GM12878 (cell line): ENCODE results near the gene EBLN1. TPM values are rescaled to one million over a fixed set of nuclear protein-coding genes. Genes with fewer than 3 reads are reported as not detected.

Experiments
- ATAC-seq: fragments of 200-7000 bp; cut with Tn5 transposase; 3 replicates; pipeline ENCODE4 v1.9.1; 2020; ENCODE audit warnings: mild to moderate bottlenecking, moderate library complexity
- BruUV-seq: library from RNA; stranded (reverse); fragments of 400-500 nt; replicated peaks from 2 replicates; lab custom pipeline; 2021; lab: Mats Ljungman, UMichigan
- CTCF ChIA-PET: fragments of 300-600 bp; sonication (Branson Sonifier 250); formaldehyde crosslinking; extraction: SDS; loops from one replicate; lab custom pipeline; 2021; ENCODE audit warnings: inconsistent platforms; lab: Yijun Ruan, JAX
- POLR2A ChIA-PET: fragments of 350-600 bp; formaldehyde crosslinking; extraction: SDS; loops from one replicate; lab custom pipeline; 2021; ENCODE audit warnings: inconsistent platforms; lab: Charles Lee
- RAD21 ChIA-PET: fragments of 300-600 bp; sonication (Branson Sonifier 250); formaldehyde crosslinking; loops from one replicate; lab custom pipeline; 2023; ENCODE audit warnings: antibody characterized with exemption; ENCODE audit not compliant: unreplicated experiment; lab: Charles Lee
- SMC1A ChIA-PET: fragments of 300-600 bp; sonication (Branson Sonifier 250); formaldehyde crosslinking; loops from one replicate; lab custom pipeline; 2023; ENCODE audit not compliant: unreplicated experiment, uncharacterized antibody; lab: Charles Lee
- DNase-seq: peaks from one replicate; pipeline ENCODE4 v3.0.0-alpha.2; 2011; ENCODE audit warnings: low read depth, low spot score
- FAIRE-seq: peaks from 3 replicates; lab custom pipeline; 2011; peaks lifted over from hg19 to GRCh38; lab: Jason Lieb, UNC
- H2AFZ ChIP-seq: 2 replicates; pipeline ENCODE4 v1.6.0; 2011; ENCODE audit warnings: low read depth, low read length, control low read depth; ENCODE audit not compliant: control insufficient read depth
- H3K27ac ChIP-seq: 2 replicates; pipeline ENCODE4 v1.5.1; 2011; ENCODE audit warnings: control low read depth; ENCODE audit not compliant: control insufficient read depth, insufficient read depth
- H3K27me3 ChIP-seq, 2 experiments: replicated peaks in 1 of 2; 2 replicates each; pipeline versions ENCODE4 v1.6.0 to v1.6.1; 2011; ENCODE audit warnings: low read length in 1 of 2; ENCODE audit not compliant: control insufficient read depth in 2 of 2, insufficient read depth in 2 of 2
- H3K36me3 ChIP-seq, 2 experiments: 2 replicates each; pipeline ENCODE4 v1.5.1; 2011; ENCODE audit warnings: low read length in 1 of 2; ENCODE audit not compliant: control insufficient read depth in 2 of 2, insufficient read depth in 2 of 2
- H3K4me1 ChIP-seq: 2 replicates; pipeline ENCODE4 v1.6.1; 2011; ENCODE audit warnings: mild to moderate bottlenecking, low read length, moderate library complexity, mixed read lengths; ENCODE audit not compliant: control insufficient read depth, insufficient read depth
- H3K4me2 ChIP-seq: 2 replicates; pipeline ENCODE4 v1.6.0; 2011; ENCODE audit warnings: control low read depth; ENCODE audit not compliant: control insufficient read depth, insufficient read depth
- H3K4me3 ChIP-seq: fragments of 200-600 bp; sonication (generic); 2 replicates; pipeline ENCODE4 v1.5.1; 2016
- H3K79me2 ChIP-seq: 2 replicates; pipeline ENCODE4 v1.6.0; 2011; ENCODE audit warnings: low read length; ENCODE audit not compliant: control insufficient read depth, insufficient read depth
- H3K9ac ChIP-seq: 2 replicates; pipeline ENCODE4 v1.8.0; 2011; ENCODE audit warnings: low read length, control low read depth, mixed read lengths; ENCODE audit not compliant: control insufficient read depth, insufficient read depth
- H3K9me3 ChIP-seq: replicated peaks from 3 replicates; pipeline ENCODE4 v1.5.1; 2011; ENCODE audit warnings: mild to moderate bottlenecking, low read length; ENCODE audit not compliant: control insufficient read depth, insufficient read depth
- H4K20me1 ChIP-seq: 2 replicates; pipeline ENCODE4 v1.6.0; 2011; ENCODE audit not compliant: control insufficient read depth, insufficient read depth
- BRCA1 ChIP-seq: IDR thresholded peaks from 2 replicates; pipeline ENCODE4 v1.6.1; 2011; ENCODE audit warnings: low read depth, low read length, improper control_type of control experiment
- NBN ChIP-seq: fragments of 450-650 bp; IDR thresholded peaks from 2 replicates; pipeline ENCODE4 v1.6.1; 2016
- NFIC ChIP-seq: IDR thresholded peaks from 2 replicates; pipeline ENCODE4 v1.6.1; 2012; ENCODE audit warnings: low read depth, mild to moderate bottlenecking, inconsistent platforms, low read length, moderate library complexity
- TAF1 ChIP-seq: IDR thresholded peaks from 2 replicates; pipeline ENCODE4 v1.6.1; 2011; ENCODE audit warnings: mild to moderate bottlenecking, low read depth, low read length, borderline replicate concordance
- TARDBP ChIP-seq: IDR thresholded peaks from 2 replicates; pipeline ENCODE4 v1.6.1; 2016; ENCODE audit warnings: borderline replicate concordance
- TBL1XR1 ChIP-seq: IDR thresholded peaks from 2 replicates; pipeline ENCODE4 v1.6.1; 2012; ENCODE audit warnings: low read depth, low read length, improper control_type of control experiment
- ZNF207 ChIP-seq: fragments of 450-650 bp; IDR thresholded peaks from 2 replicates; pipeline ENCODE4 v1.6.1; 2014; ENCODE audit warnings: antibody characterized with exemption, mild to moderate bottlenecking, borderline replicate concordance
- ZNF384 ChIP-seq: IDR thresholded peaks from 2 replicates; pipeline ENCODE4 v1.6.1; 2012; ENCODE audit warnings: low read depth, mild to moderate bottlenecking, low read length, improper control_type of control experiment, borderline replicate concordance
- WGBS: methylation state at CpG from one replicate; pipeline ENCODE4 v1.1.6; 2016; ENCODE audit warnings: low lambda C conversion rate; ENCODE audit not compliant: insufficient replicate concordance, insufficient coverage; ENCODE audit errors: missing lambda C conversion rate; 5-methylcytosine and 5-hydroxymethylcytosine counted together
- in situ Hi-C: fragments of 300-500 bp; cut with MboI; formaldehyde crosslinking; loops from 9 replicates; pipeline ENCODE4 v1.14.3; 2018; ENCODE audit warnings: mixed read lengths
- intact Hi-C: fragments of 100-400 bp; cut with micrococcal nuclease; formaldehyde crosslinking; loops from one replicate; pipeline ENCODE4 v1.14.2; 2022; ENCODE audit not compliant: unreplicated experiment
- polyA plus RNA-seq, 11 experiments: library from polyadenylated mRNA; depleted of rRNA in 4 of 11; unstranded in 6 of 11; stranded (reverse) in 5 of 11; fragments of >200 nt; fragmentation: Nextera tagmentation in 4 of 11; fragmentation: Illumina TruSeq in 1 of 11; extraction: Ambion mirVana in 4 of 11; extraction: Trizol in 1 of 11; gene quantifications; 1 replicate in 1 of 11; 2 replicates in 10 of 11; pipeline versions ENCODE4 v1.2.1 to v1.2.3, GENCODE V29; 2011 to 2016; ENCODE audit warnings: inconsistent platforms in 2 of 11, missing spikeins in 2 of 11, low read depth in 1 of 11
- total RNA-seq, 4 experiments: library from RNA; depleted of rRNA in 3 of 4; stranded (reverse); fragments of >200 nt in 3 of 4; fragmentation: Illumina TruSeq in 1 of 4; extraction: Trizol in 1 of 4; gene quantifications; 2 replicates each; pipeline versions ENCODE4 v1.2.1 to v1.2.3, GENCODE V29; 2013 to 2021
- TF ChIP-seq, protein P1 (sequence below): IDR thresholded peaks from 2 replicates; pipeline ENCODE4 v1.6.1; 2012; ENCODE audit warnings: improper control_type of control experiment, low read depth, low read length; ENCODE audit not compliant: insufficient replicate concordance
- TF ChIP-seq, protein P2 (sequence below): fragments of 150-350 bp; IDR thresholded peaks from 2 replicates; pipeline ENCODE4 v1.6.1; 2016; ENCODE audit warnings: low read depth, low read length

EBLN1 gene
- total and polyA plus RNA-seq, 10 of the 15 experiments (the other 5 are each of a cell fraction or from before 2014, with no cell fraction given) = not detected

- TF ChIP-seq, protein P1, sequence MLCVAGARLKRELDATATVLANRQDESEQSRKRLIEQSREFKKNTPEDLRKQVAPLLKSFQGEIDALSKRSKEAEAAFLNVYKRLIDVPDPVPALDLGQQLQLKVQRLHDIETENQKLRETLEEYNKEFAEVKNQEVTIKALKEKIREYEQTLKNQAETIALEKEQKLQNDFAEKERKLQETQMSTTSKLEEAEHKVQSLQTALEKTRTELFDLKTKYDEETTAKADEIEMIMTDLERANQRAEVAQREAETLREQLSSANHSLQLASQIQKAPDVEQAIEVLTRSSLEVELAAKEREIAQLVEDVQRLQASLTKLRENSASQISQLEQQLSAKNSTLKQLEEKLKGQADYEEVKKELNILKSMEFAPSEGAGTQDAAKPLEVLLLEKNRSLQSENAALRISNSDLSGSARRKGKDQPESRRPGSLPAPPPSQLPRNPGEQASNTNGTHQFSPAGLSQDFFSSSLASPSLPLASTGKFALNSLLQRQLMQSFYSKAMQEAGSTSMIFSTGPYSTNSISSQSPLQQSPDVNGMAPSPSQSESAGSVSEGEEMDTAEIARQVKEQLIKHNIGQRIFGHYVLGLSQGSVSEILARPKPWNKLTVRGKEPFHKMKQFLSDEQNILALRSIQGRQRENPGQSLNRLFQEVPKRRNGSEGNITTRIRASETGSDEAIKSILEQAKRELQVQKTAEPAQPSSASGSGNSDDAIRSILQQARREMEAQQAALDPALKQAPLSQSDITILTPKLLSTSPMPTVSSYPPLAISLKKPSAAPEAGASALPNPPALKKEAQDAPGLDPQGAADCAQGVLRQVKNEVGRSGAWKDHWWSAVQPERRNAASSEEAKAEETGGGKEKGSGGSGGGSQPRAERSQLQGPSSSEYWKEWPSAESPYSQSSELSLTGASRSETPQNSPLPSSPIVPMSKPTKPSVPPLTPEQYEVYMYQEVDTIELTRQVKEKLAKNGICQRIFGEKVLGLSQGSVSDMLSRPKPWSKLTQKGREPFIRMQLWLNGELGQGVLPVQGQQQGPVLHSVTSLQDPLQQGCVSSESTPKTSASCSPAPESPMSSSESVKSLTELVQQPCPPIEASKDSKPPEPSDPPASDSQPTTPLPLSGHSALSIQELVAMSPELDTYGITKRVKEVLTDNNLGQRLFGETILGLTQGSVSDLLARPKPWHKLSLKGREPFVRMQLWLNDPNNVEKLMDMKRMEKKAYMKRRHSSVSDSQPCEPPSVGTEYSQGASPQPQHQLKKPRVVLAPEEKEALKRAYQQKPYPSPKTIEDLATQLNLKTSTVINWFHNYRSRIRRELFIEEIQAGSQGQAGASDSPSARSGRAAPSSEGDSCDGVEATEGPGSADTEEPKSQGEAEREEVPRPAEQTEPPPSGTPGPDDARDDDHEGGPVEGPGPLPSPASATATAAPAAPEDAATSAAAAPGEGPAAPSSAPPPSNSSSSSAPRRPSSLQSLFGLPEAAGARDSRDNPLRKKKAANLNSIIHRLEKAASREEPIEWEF = no peak
Observed at GRCh38 chr10:22246680-22247391, 29.0 kb upstream of the EBLN1 start (continued).

GRCh38 chr10:22245567-22245966 is 27.8 kb upstream of the EBLN1 start:
- no TSS peak for BruUV-seq
- FAIRE-seq = no peak
- H3K36me3 ChIP-seq = no peaks in the 10 kb centered on the region
- no peak overlapping the region for H3K27ac ChIP-seq
- WGBS = 50% methylated on average over 2 of the region's 2 CpGs
- CTCF ChIA-PET = no interaction called here
- TF ChIP-seq TAF1 = no peak
- no peak for TF ChIP-seq ZNF207
- no peak for TF ChIP-seq TBL1XR1
- TF ChIP-seq BRCA1 = no peak
- no peak for TF ChIP-seq NBN
- TF ChIP-seq TARDBP = no peak
- no peak for TF ChIP-seq ZNF384
- TF ChIP-seq, protein P2, sequence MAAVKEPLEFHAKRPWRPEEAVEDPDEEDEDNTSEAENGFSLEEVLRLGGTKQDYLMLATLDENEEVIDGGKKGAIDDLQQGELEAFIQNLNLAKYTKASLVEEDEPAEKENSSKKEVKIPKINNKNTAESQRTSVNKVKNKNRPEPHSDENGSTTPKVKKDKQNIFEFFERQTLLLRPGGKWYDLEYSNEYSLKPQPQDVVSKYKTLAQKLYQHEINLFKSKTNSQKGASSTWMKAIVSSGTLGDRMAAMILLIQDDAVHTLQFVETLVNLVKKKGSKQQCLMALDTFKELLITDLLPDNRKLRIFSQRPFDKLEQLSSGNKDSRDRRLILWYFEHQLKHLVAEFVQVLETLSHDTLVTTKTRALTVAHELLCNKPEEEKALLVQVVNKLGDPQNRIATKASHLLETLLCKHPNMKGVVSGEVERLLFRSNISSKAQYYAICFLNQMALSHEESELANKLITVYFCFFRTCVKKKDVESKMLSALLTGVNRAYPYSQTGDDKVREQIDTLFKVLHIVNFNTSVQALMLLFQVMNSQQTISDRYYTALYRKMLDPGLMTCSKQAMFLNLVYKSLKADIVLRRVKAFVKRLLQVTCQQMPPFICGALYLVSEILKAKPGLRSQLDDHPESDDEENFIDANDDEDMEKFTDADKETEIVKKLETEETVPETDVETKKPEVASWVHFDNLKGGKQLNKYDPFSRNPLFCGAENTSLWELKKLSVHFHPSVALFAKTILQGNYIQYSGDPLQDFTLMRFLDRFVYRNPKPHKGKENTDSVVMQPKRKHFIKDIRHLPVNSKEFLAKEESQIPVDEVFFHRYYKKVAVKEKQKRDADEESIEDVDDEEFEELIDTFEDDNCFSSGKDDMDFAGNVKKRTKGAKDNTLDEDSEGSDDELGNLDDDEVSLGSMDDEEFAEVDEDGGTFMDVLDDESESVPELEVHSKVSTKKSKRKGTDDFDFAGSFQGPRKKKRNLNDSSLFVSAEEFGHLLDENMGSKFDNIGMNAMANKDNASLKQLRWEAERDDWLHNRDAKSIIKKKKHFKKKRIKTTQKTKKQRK = no peak
- TF ChIP-seq NFIC = no peak
- H3K27me3 ChIP-seq = no peaks in the 10 kb centered on the region
- no peaks in the 10 kb centered on the region for H3K4me1 ChIP-seq
- H4K20me1 ChIP-seq = no peaks in the 10 kb centered on the region
- intact Hi-C loops = no loop called here
- RAD21 ChIA-PET = no interaction called here
- in situ Hi-C loops = no loop called here
- H3K9me3 ChIP-seq = no peaks in the 10 kb centered on the region
- SMC1A ChIA-PET = no interaction called here
- no peak overlapping the region for H2AFZ ChIP-seq
- ATAC-seq = no peak
- no peak overlapping the region for H3K4me2 ChIP-seq
- no peak for DNase-seq
- POLR2A ChIA-PET = interaction anchor here (0.7 kb wide), 1 partner anchor 18 kb away, joined by 3 read pairs; no protein-coding TSS in a partner anchor
- no peak overlapping the region for H3K9ac ChIP-seq
- no peaks in the 10 kb centered on the region for H3K79me2 ChIP-seq
- H3K4me3 ChIP-seq = no peak overlapping the region
